Left lung (tissue), 10 donors: Measurements from ENCODE around the gene PFKFB2. TPM values are rescaled to one million over a fixed set of nuclear protein-coding genes. Genes with fewer than 3 reads are reported as not detected.

Experiments
- ATAC-seq: fragments of 200-7000 bp; cut with Tn5 transposase; one replicate; pipeline ENCODE4 v1.9.1; 2020; ENCODE audit warnings: moderate library complexity
- DNase-seq, 4 donors: peaks; one replicate each; pipeline ENCODE4 v3.0.0-alpha.2; 2013 to 2020
- H3K27ac ChIP-seq, 2 donors: fragments of 200-600 bp; sonication (generic) in 1 of 2; one replicate each; pipeline versions ENCODE4 v1.5.0 to v1.8.0; 2020 to 2021
- H3K27me3 ChIP-seq, 2 donors: fragments of 200-600 bp; sonication (generic) in 1 of 2; one replicate each; pipeline versions ENCODE4 v1.5.0 to v1.8.0; 2020 to 2021
- H3K36me3 ChIP-seq, 2 donors: fragments of 200-600 bp; sonication (generic) in 1 of 2; one replicate each; pipeline versions ENCODE4 v1.5.0 to v1.8.0; 2020 to 2021
- H3K4me1 ChIP-seq, 2 donors: fragments of 200-600 bp; one replicate each; pipeline ENCODE4 v1.8.0; 2021
- H3K4me3 ChIP-seq, 2 donors: fragments of 200-600 bp; sonication (generic) in 1 of 2; one replicate each; pipeline versions ENCODE4 v1.5.0 to v1.8.0; 2020 to 2021; ENCODE audit warnings: mild to moderate bottlenecking in 1 of 2
- H3K9me3 ChIP-seq, 2 donors: fragments of 200-600 bp; sonication (generic) in 1 of 2; one replicate each; pipeline versions ENCODE4 v1.5.0 to v1.8.0; 2020 to 2021
- CTCF ChIP-seq, 2 donors: fragments of 200-600 bp; sonication (generic) in 1 of 2; IDR thresholded peaks; one replicate each; pipeline versions ENCODE4 v1.5.0 to v1.8.0; 2021; ENCODE audit warnings: antibody characterized with exemption in 2 of 2
- intact Hi-C, 2 donors: fragments of 100-400 bp; cut with DNase I; formaldehyde crosslinking; loops; one replicate each; pipeline versions ENCODE4 v1.11.2 to v1.14.2; 2022
- polyA plus RNA-seq, 6 donors: library from polyadenylated mRNA; unstranded; fragments of 120-200 nt; gene quantifications; one replicate each; pipeline ENCODE4 v1.2.1, GENCODE V29; 2013; ENCODE audit not compliant: insufficient read length in 6 of 6
- total RNA-seq, 2 donors: library from RNA; stranded (reverse); fragmentation: NEBNext Ultra II Directional; extraction: Animal tissue kit (Norgen Biotek cat#: 25700); gene quantifications; one replicate each; pipeline ENCODE4 v1.2.1, GENCODE V29; 2021
- donor health status: DM: no; HTN: yes; CAD: no.
- donor health status: DM: no; HTN: no; CAD: no.

PFKFB2 gene
- total and polyA plus RNA-seq, 8 donors = 13.4 to 63.8 (median 17.2) TPM

GRCh38 chr1:207014728-207015127 is 38.3 kb upstream of the PFKFB2 start:
- Histone ChIP-seq H3K4me1 (peaks cover 0 to 4% of the 10 kb centered on the region in 2 donors), H3K36me3 (no peaks in the 10 kb centered on the region), H3K27ac (no peak overlapping the region), H3K9me3 (no peaks in the 10 kb centered on the region), H3K4me3 (no peak overlapping the region), H3K27me3 (no peaks in the 10 kb centered on the region)
- intact Hi-C loops = no loop called here
- TF ChIP-seq CTCF (IDR thresholded peaks at IDR 0.05) = no peak
- DNase-seq = no peak
- ATAC-seq = no peak

GRCh38 chr1:207015791-207016190 is 37.3 kb upstream of the PFKFB2 start:
- Histone ChIP-seq H3K27ac (no peak overlapping the region), H3K36me3 (no peaks in the 10 kb centered on the region)
- intact Hi-C loops = no loop called here

GRCh38 chr1:207017615-207018559 is 35.2 kb upstream of the PFKFB2 start:
- peaks cover 0 to 6% of the 10 kb centered on the region in 2 donors for H3K36me3 ChIP-seq
- no peak for TF ChIP-seq CTCF (IDR thresholded peaks at IDR 0.05)
- peak overlapping the region in 1 of 2 donors; percentile 11 for H3K27ac ChIP-seq
- H3K4me3 ChIP-seq = no peak overlapping the region
- H3K9me3 ChIP-seq = no peaks in the 10 kb centered on the region
- DNase-seq (peak in 1 of 4 donors; percentile 63), ATAC-seq (peak; percentile 51)
- no peaks in the 10 kb centered on the region for H3K27me3 ChIP-seq
- intact Hi-C loops = no loop called here
- H3K4me1 ChIP-seq = peaks cover 0 to 20% of the 10 kb centered on the region in 2 donors

More at GRCh38 chr1:207015791-207016190, 37.3 kb upstream of the PFKFB2 start:
- H3K27me3 ChIP-seq = no peaks in the 10 kb centered on the region
- H3K9me3 ChIP-seq = no peaks in the 10 kb centered on the region
- ATAC-seq (no peak), DNase-seq (no peak)
- TF ChIP-seq CTCF (IDR thresholded peaks at IDR 0.05) = no peak
- H3K4me3 ChIP-seq = no peak overlapping the region
- H3K4me1 ChIP-seq = peaks cover 0 to 6% of the 10 kb centered on the region in 2 donors

GRCh38 chr1:207018707-207019106 is 34.4 kb upstream of the PFKFB2 start:
- ATAC-seq = no peak
- no peaks in the 10 kb centered on the region for H3K9me3 ChIP-seq
- H3K27ac ChIP-seq = peak overlapping the region in 1 of 2 donors; percentile 16
- no peak overlapping the region for H3K4me3 ChIP-seq
- intact Hi-C loops = no loop called here
- H3K27me3 ChIP-seq = no peaks in the 10 kb centered on the region
- peaks cover under 1 to 25% of the 10 kb centered on the region in 2 donors for H3K4me1 ChIP-seq
- no peak for DNase-seq
- H3K36me3 ChIP-seq = peaks cover 0 to 9% of the 10 kb centered on the region in 2 donors
- no peak for TF ChIP-seq CTCF (IDR thresholded peaks at IDR 0.05)

GRCh38 chr1:207019161-207019560 is 33.9 kb upstream of the PFKFB2 start:
- Histone ChIP-seq H3K9me3 (no peaks in the 10 kb centered on the region), H3K36me3 (peaks cover 0 to 13% of the 10 kb centered on the region in 2 donors), H3K27ac (peak overlapping the region; percentile 4 to 16), H3K4me1 (peaks cover 5 to 29% of the 10 kb centered on the region in 2 donors), H3K4me3 (no peak overlapping the region), H3K27me3 (no peaks in the 10 kb centered on the region)
- DNase-seq (no peak), ATAC-seq (peak; percentile 2)
- no peak for TF ChIP-seq CTCF (IDR thresholded peaks at IDR 0.05)
- intact Hi-C loops = no loop called here
